ENCODE data around the gene SMC5.

Gene SMC5

GRCh38 chr9:70261131-70261870 lies 2.5 kb downstream of the SMC5 start:
- TF ChIP-seq, protein P1, sequence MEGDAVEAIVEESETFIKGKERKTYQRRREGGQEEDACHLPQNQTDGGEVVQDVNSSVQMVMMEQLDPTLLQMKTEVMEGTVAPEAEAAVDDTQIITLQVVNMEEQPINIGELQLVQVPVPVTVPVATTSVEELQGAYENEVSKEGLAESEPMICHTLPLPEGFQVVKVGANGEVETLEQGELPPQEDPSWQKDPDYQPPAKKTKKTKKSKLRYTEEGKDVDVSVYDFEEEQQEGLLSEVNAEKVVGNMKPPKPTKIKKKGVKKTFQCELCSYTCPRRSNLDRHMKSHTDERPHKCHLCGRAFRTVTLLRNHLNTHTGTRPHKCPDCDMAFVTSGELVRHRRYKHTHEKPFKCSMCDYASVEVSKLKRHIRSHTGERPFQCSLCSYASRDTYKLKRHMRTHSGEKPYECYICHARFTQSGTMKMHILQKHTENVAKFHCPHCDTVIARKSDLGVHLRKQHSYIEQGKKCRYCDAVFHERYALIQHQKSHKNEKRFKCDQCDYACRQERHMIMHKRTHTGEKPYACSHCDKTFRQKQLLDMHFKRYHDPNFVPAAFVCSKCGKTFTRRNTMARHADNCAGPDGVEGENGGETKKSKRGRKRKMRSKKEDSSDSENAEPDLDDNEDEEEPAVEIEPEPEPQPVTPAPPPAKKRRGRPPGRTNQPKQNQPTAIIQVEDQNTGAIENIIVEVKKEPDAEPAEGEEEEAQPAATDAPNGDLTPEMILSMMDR (IDR thresholded peaks at IDR 0.05; ENCODE audit: low read depth, low read length, missing control alignments) = no peak
- DNase-seq (ENCODE audit: extremely low read depth, low read depth) = no peak
- no peak overlapping the region for H3K4me3 ChIP-seq (replicated peaks; ENCODE audit: low read depth, low read length)

GRCh38 chr9:70262366-70262765 lies 3.6 kb downstream of the SMC5 start:
- TF ChIP-seq, protein P1 (IDR thresholded peaks at IDR 0.05; ENCODE audit: low read depth, low read length, missing control alignments) = no peak
- no peak overlapping the region for H3K4me3 ChIP-seq (replicated peaks; ENCODE audit: low read depth, low read length)
- DNase-seq (ENCODE audit: extremely low read depth, low read depth) = no peak

GRCh38 chr9:70262948-70263347 lies 4.2 kb downstream of the SMC5 start:
- DNase-seq (ENCODE audit: extremely low read depth, low read depth) = no peak
- no peak overlapping the region for H3K4me3 ChIP-seq (replicated peaks; ENCODE audit: low read depth, low read length)
- TF ChIP-seq, protein P1 (IDR thresholded peaks at IDR 0.05; ENCODE audit: low read depth, low read length, missing control alignments) = no peak

- DNase-seq (ENCODE audit: extremely low read depth, low read depth) = no peak
- H3K4me3 ChIP-seq (replicated peaks; ENCODE audit: low read depth, low read length) = no peak overlapping the region
- TF ChIP-seq, protein P1 (IDR thresholded peaks at IDR 0.05; ENCODE audit: low read depth, low read length, missing control alignments) = no peak
These were observed 4.6 kb downstream of the SMC5 start for GRCh38 chr9:70263421-70263820.

DNA sequence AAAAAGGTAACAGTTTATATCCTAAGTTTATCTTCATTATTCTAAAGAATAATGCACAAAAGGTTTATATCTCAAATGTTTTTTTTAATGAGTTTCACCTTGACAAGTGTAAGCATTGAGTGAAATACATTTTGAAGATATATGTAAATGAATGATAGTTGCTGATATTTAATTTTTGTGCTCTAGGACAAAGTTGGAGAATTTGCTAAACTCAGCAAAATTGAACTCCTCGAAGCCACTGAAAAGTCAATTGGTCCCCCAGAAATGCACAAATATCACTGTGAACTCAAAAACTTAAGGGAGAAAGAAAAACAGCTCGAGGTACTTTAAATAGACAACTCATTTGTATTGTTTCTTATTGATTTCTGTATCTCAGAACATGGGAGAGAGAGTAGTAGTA lies 19.5 kb downstream of the SMC5 start:
- DNase-seq (ENCODE audit: extremely low read depth, low read depth) = no peak
- TF ChIP-seq, protein P1 (IDR thresholded peaks at IDR 0.05; ENCODE audit: low read depth, low read length, missing control alignments) = no peak
- no peak overlapping the region for H3K4me3 ChIP-seq (replicated peaks; ENCODE audit: low read depth, low read length)

DNA sequence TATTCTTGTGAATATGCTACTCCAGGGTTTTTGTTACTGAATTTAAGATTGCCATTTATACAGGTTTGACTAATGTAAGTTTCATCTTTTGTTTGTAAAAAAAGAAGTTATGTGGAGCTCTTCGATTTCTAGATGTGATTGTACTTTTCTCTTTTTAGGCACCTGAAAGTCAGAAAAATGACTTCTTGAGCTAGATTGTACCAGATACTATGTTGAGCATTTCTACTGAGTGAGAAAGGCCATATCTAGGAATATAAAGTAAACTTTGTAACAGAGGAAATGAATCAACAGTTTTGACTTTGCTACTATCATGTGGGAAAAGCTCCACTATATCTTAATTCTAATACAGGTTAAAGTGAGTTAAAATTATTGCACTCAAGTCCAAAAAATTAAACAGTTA lies 25.1 kb downstream of the SMC5 start:
- TF ChIP-seq, protein P1 (IDR thresholded peaks at IDR 0.05; ENCODE audit: low read depth, low read length, missing control alignments) = no peak
- DNase-seq (ENCODE audit: extremely low read depth, low read depth) = no peak
- no peak overlapping the region for H3K4me3 ChIP-seq (replicated peaks; ENCODE audit: low read depth, low read length)

- DNase-seq (ENCODE audit: extremely low read depth, low read depth) = peak; percentile 26
- TF ChIP-seq, protein P1 (IDR thresholded peaks at IDR 0.05; ENCODE audit: low read depth, low read length, missing control alignments) = no peak
- H3K4me3 ChIP-seq (replicated peaks; ENCODE audit: low read depth, low read length) = no peak overlapping the region
These were observed 26.5 kb downstream of the SMC5 start for GRCh38 chr9:70285246-70285645.

Data from HFF-Myc (cell line).